A673 (cell line): ENCODE data around the gene ANP32B.
"Not testable (repeated sequence)": the region's sequence is repeated elsewhere in the genome, so short reads cannot be mapped to it uniquely, and the experiment has no call there.

ENCODE experiments used
- EZH2 ChIP-seq: fragments of 200-600 bp; sonication (generic); IDR thresholded peaks from 2 replicates; pipeline ENCODE4 v1.6.1; 2017; ENCODE audit warnings: borderline replicate concordance, low read depth, mild to moderate bottlenecking, mixed read lengths, antibody characterized with exemption, low read length; ENCODE audit not compliant: poor library complexity, severe bottlenecking
- TF ChIP-seq, protein P1 (sequence below): fragments of 300-800, 200-600 bp; sonication (generic); conservative IDR thresholded peaks from 2 replicates; pipeline ENCODE4 v1.5.1; 2017; ENCODE audit warnings: low read depth, mild to moderate bottlenecking, antibody characterized with exemption, low read length, moderate library complexity, mixed read lengths

DNA sequence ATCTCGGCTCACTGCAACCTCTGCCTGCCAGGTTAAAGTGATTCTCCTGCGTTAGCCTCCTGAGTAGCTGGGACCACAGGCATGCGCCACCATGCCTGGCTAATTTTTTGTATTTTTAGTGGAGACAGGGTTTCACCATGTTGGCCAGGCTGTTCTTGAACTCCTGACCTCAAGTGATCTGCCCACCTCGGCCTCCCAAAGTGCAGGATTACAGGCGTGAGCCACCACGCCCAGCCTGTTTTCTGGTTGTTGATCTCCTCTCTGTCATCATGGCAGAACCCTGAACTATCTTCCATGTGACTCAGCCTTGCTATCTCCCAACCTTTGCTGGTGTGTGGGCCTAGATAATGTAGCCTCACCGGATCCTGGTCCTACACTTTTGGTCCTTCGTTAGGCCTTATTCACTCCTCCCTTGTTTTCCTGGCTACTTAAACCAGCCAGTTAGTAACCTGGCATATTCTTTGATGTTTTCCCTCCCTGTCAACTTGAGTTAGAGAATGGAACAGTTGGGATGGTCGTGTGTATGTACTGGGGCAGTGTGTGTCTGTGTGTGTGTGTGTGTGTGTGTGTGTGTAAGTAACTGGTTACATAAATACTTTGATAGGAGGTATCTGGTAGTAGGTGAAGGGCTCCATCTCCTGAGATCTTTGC lies 22.3 kb upstream of the ANP32B start:
- TF ChIP-seq, protein P1, sequence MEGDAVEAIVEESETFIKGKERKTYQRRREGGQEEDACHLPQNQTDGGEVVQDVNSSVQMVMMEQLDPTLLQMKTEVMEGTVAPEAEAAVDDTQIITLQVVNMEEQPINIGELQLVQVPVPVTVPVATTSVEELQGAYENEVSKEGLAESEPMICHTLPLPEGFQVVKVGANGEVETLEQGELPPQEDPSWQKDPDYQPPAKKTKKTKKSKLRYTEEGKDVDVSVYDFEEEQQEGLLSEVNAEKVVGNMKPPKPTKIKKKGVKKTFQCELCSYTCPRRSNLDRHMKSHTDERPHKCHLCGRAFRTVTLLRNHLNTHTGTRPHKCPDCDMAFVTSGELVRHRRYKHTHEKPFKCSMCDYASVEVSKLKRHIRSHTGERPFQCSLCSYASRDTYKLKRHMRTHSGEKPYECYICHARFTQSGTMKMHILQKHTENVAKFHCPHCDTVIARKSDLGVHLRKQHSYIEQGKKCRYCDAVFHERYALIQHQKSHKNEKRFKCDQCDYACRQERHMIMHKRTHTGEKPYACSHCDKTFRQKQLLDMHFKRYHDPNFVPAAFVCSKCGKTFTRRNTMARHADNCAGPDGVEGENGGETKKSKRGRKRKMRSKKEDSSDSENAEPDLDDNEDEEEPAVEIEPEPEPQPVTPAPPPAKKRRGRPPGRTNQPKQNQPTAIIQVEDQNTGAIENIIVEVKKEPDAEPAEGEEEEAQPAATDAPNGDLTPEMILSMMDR: not testable (repeated sequence)
- not testable (repeated sequence) for TF ChIP-seq EZH2
